GM19035 (cell line): Measurements from ENCODE around the gene DNASE1L2.

Experiments
- ATAC-seq: cut with Tn5 transposase; IDR thresholded peaks from one replicate; pipeline ENCODE4 v1.9.1; 2021; ENCODE audit not compliant: unreplicated experiment

DNASE1L2 gene

GRCh38 chr16:2267505-2267912 is 31.3 kb downstream of the DNASE1L2 start:
- ATAC-seq: peak; percentile 60

GRCh38 chr16:2267913-2268666 is 31.8 kb downstream of the DNASE1L2 start, which contains the start of gene RNPS1:
Gene RNPS1 (minus strand): TSS chr16:2268126. CDS start chr16:2264643, 3,483 bp downstream.
- ATAC-seq: peak; percentile 76

GRCh38 chr16:2270070-2270462 is 33.8 kb downstream of the DNASE1L2 start:
- ATAC-seq: no peak

GRCh38 chr16:2270588-2271470 is 34.6 kb downstream of the DNASE1L2 start:
- ATAC-seq: no peak

- ATAC-seq: no peak
These were observed 35.7 kb downstream of the DNASE1L2 start for GRCh38 chr16:2271848-2272461.

GRCh38 chr16:2273484-2273883 is 37.2 kb downstream of the DNASE1L2 start:
- no peak for ATAC-seq

GRCh38 chr16:2273931-2274330 is 37.7 kb downstream of the DNASE1L2 start:
- ATAC-seq: no peak

GRCh38 chr16:2275476-2276367 is 39.5 kb downstream of the DNASE1L2 start:
- no peak for ATAC-seq

- no peak for ATAC-seq
These were observed 40.3 kb downstream of the DNASE1L2 start for GRCh38 chr16:2276368-2277195.

GRCh38 chr16:2277466-2278271 is 41.4 kb downstream of the DNASE1L2 start:
- ATAC-seq: no peak

- no peak for ATAC-seq
These were observed 42.0 kb downstream of the DNASE1L2 start for GRCh38 chr16:2278272-2278608.

- no peak for ATAC-seq
These were observed 42.9 kb downstream of the DNASE1L2 start for GRCh38 chr16:2278956-2279800.

GRCh38 chr16:2280461-2280860 is 44.2 kb downstream of the DNASE1L2 start:
- ATAC-seq: no peak

GRCh38 chr16:2280981-2281542 is 44.8 kb downstream of the DNASE1L2 start:
- no peak for ATAC-seq

GRCh38 chr16:2282262-2282661 is 46.0 kb downstream of the DNASE1L2 start:
- ATAC-seq: no peak

GRCh38 chr16:2282866-2283555 is 46.8 kb downstream of the DNASE1L2 start:
- ATAC-seq: no peak
